HG03064 (cell line): ENCODE measurements around the gene GFPT2.

Experiments
- ATAC-seq: cut with Tn5 transposase; IDR thresholded peaks from one replicate; pipeline ENCODE4 v1.9.1; 2021; ENCODE audit warnings: low read depth; ENCODE audit not compliant: unreplicated experiment

Gene GFPT2

DNA sequence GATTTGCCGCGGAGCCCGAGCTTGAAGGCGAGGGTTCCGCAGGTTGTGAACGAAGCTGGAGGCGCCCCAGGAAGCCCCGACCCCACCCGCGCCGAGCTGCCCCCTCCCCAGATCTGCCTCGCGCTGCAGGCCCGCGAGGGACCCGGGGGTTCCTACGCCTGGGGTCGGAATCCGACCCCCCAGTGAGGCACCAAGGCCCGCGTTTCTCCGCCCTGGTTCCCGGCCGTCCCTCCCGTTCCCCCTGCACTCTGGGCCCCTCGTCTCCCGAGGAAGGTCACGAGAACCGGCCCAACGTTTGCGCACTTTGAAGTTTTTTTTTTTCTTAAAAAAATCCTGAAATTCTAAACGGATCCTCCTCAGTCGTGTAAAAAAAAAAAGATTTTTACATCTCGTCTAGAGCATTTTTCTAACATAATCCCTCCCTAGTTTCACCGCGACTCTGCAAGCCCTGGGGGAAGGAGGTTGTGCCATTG, 880 bp upstream of the GFPT2 start:
- ATAC-seq, result no peak

GRCh38 chr5:180352116-180353047, 754 bp downstream of the GFPT2 start:
- no peak for ATAC-seq

DNA sequence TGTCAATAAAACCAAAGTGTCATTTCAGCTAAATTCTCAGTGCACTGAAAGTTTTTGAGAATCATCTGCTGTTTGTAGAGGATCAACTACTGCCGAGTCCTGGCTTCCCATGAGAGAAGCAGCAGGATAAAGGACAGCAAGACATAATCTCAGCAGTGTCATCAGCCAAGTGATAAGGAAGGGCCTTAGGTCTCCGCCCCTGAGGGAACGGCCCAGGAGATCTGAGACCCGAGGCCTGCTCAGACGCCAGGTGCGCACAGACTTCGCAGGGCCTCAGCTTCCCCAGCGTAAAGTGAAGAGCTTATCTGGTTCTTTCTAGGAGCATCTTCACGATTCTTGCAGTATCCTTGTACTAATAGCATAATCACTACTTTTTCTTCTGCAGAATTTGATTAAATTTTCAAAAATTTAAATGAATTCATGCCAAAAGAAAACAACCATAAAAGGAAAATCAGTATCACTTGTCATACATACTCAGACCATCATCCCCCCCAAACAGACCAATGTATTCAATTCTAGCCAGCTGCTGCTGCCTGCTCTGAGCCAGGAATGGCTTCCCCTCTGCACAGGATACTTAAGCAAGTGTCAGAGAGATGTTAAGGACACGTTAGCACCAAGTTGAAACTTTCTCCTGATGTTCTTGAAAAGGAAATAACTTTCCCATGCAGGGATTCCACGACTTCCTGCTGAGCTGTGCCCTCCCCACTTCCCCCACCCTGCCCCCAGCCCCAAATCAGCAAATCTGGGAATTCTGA, 2.2 kb downstream of the GFPT2 start:
- ATAC-seq, result no peak

DNA sequence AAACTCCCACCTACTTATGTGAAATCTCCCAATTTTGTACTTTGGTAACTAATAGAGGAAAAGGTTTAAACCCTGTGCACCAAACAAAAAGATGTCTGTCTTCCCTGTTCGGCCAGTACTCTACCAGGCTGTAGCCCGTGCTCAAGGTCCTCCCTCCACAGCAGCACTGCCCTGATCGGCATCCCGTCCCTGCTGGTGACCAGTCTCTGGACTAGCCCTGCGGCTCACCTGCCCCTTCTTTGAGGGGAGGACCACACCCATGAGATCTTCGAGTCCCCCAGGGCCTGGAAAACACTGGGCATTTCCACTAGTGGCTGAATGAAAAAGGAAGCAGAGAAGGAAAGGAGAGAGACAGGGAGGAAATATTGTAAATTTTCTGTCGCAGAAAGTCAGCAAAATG, 2.8 kb downstream of the GFPT2 start:
- ATAC-seq, result no peak

DNA sequence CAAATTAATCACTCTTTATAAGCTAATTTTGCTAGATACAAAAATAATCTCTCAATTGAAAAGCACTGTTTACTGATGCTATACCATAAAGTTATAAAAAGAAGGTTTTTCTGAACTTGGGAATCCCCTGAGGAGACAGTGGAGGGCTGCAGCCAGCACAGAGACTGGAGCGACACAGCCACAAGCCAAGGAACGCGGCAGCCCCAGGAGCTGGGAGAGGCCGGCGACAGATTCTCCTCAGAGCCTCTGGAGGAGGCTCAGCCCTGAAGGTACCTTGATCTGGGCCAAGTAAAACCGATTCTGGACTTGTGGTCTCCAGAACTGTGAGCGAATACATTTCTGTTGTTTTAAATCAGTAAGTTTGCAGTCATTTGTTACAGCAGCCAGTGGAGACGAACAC, 3.7 kb downstream of the GFPT2 start:
- ATAC-seq, result no peak

- no peak for ATAC-seq
These were observed 4.8 kb downstream of the GFPT2 start for GRCh38 chr5:180348336-180348735.

DNA sequence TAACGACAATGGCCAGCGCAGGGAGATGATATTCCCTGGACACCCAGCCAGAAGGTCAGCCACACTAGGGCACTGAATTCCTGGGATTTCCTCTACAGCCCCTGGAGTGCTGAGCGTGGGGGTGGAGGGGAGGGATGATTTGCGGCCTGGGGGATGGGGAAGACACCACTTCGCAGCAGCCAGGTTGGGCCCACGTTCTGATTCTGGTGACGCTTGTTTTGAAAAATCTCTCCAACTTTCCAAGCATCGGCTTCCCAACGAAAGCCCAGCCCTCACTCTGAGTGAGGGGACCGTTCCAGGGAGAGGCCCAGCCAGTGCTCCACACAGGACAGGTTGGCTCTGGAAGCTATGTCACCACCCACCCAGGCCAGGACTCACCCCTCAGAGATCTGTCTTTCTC, 5.4 kb downstream of the GFPT2 start:
- ATAC-seq, result no peak

- ATAC-seq, result no peak
These were observed 6.8 kb downstream of the GFPT2 start for GRCh38 chr5:180346358-180346757.

DNA sequence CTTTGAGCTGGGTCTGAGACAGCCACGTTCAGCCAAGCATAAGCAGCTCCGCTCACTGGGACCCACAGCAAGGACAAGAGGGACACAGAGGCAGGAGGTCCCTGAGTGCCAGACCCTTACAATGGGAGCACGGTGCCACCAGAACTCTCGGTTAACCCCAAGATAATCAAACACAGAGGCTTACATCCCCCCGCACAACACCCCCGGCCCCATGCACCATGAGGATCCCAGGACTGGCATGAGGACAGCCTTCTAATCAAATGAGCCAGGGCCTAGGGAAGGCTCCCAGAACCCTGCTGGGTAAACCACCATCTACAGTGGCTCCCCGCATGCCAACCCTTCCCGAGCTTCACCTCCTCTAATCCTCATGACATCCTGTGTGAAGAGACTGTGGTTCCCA, 7.4 kb downstream of the GFPT2 start:
- no peak for ATAC-seq

GRCh38 chr5:180345186-180345585, 8.0 kb downstream of the GFPT2 start:
- no peak for ATAC-seq

DNA sequence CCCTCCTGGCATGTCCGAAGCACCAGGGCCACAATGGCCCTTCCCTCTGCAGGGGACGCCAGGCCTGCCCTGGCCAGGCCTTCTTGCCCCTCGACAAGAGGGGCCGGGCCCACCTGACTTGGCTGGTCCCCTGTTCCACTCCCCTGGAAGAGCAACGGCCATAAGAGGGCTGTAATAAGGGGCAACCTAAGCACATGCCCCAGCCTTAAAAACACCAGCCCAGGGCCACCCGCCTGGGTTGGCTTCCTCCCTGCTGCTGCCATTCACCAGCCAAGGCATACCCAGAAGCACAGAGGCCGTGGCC, 8.5 kb downstream of the GFPT2 start:
- no peak for ATAC-seq

DNA sequence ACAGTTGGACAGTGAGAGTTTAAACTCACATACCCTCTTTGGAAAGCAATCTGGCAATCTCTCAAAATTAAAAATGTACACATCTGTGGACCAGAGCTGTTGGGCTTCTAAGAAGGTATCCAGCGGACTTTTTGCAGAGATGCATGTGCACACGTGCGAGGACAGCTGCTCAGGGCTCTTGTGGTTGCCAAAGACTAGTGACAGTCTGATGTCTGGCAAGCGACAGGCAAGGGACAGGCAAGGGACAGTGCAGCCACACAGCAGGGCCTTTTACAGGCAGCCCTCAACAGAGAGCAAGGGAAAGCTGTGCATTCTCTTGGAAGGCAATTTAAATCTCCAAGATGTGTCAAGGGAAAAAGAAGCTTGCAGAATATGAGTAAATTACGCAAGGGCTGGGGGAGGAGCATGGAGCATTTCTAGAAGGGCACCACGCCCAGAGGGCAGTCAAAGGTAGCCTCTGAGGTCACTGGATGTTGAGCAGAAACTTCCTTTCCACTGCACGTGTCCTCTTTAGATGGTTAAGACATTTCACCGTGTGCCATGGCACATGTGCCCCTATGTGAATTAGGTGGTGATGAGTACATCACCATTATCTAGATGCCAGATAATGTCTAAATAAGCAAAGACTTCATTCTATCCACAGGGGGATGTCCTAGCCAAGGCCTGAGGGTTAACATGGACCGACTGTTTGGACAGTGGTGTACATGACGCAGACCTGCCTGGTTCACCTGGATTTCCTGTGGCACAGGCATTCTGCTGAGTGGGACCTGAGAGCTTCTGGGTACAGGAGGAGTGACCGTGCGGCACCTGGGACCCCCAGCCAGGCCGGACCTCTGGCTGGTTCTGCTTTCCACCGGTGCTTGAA, 9.1 kb downstream of the GFPT2 start:
- no peak for ATAC-seq

GRCh38 chr5:180343110-180343830, 9.9 kb downstream of the GFPT2 start:
- no peak for ATAC-seq

DNA sequence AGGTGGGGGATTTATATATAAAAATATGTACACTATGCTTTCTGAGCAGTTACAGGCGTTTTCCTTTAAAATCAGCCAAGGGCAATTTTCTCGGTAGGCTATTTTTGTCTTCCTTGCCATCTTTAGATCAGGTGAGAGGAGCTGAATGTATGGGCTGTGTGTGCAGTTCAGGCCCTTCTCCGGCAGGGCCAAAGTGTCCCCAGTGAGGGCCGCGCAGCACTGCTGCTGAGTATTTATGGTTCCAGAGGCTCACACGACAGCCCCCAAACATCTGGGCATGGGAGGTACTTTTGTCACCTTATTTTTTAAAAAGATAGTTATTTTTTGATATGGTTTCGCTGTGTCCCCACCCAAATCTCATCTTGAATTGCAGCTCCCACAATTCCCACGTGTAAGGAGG, 11.5 kb downstream of the GFPT2 start:
- ATAC-seq, result no peak

DNA sequence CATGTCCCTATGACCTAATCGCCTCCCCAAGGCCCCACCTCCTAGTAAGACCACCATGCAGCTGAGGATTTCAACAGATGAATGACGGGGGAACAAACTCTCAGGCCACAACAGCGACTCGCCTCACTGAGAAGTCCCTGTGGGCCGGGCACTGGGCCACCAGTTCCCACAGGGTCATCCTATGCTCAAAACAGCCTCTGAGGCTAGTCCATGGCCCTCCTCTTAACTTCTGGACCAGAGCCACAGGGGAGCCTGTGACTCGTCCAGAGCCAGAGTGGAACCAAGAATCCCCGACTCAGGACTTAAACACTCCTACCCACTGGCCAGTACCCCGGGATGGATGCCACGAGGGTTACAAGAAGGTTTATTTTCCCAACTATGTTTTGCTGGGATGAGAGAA, 12.3 kb downstream of the GFPT2 start:
- ATAC-seq, result no peak

- ATAC-seq, result no peak
These were observed 13.5 kb downstream of the GFPT2 start for GRCh38 chr5:180339583-180340183.

- no peak for ATAC-seq
These were observed 15.0 kb downstream of the GFPT2 start for GRCh38 chr5:180338001-180338707.

- no peak for ATAC-seq
These were observed 16.7 kb downstream of the GFPT2 start for GRCh38 chr5:180336234-180337020.
